CD1c-positive myeloid dendritic cell (primary cell): ENCODE results near the gene P3R3URF.
A peak's percentile ranks its signal among the peaks of the same experiment; 100 is the strongest.

Source experiments
- DNase-seq: peaks from one replicate; pipeline ENCODE4 v3.0.0-alpha.2; 2016; ENCODE audit errors: extremely low spot score

P3R3URF gene

GRCh38 chr1:46172321-46172720 lies 4.0 kb downstream of the P3R3URF start:
- no peak for DNase-seq

GRCh38 chr1:46171871-46172270 lies 4.4 kb downstream of the P3R3URF start:
- no peak for DNase-seq

- no peak for DNase-seq
Observed at GRCh38 chr1:46171351-46171750, 4.9 kb downstream of the P3R3URF start.

- DNase-seq, result no peak
Observed at GRCh38 chr1:46169811-46170454, 6.4 kb downstream of the P3R3URF start.

GRCh38 chr1:46168477-46168876 lies 7.8 kb downstream of the P3R3URF start:
- DNase-seq, result no peak

- no peak for DNase-seq
Observed at GRCh38 chr1:46166521-46167462, 9.5 kb downstream of the P3R3URF start.

GRCh38 chr1:46160212-46160611 lies 16.1 kb downstream of the P3R3URF start:
- DNase-seq, result no peak

GRCh38 chr1:46159516-46159915 lies 16.8 kb downstream of the P3R3URF start:
- no peak for DNase-seq

GRCh38 chr1:46158312-46159281 lies 17.7 kb downstream of the P3R3URF start:
- DNase-seq, result no peak

GRCh38 chr1:46157916-46158311 lies 18.4 kb downstream of the P3R3URF start:
- no peak for DNase-seq

GRCh38 chr1:46153732-46154131 lies 22.6 kb downstream of the P3R3URF start:
- DNase-seq, result no peak

- no peak for DNase-seq
Observed at GRCh38 chr1:46153228-46153627, 23.1 kb downstream of the P3R3URF start.

- DNase-seq, result peak; percentile 20
Observed at GRCh38 chr1:46152016-46152415, 24.3 kb downstream of the P3R3URF start.

GRCh38 chr1:46150085-46150484 lies 26.2 kb downstream of the P3R3URF start:
- no peak for DNase-seq

- no peak for DNase-seq
Observed at GRCh38 chr1:46148318-46148717, 28.0 kb downstream of the P3R3URF start.

GRCh38 chr1:46137916-46138315 lies 38.4 kb downstream of the P3R3URF start:
- no peak for DNase-seq

GRCh38 chr1:46136711-46137110 lies 39.6 kb downstream of the P3R3URF start:
- no peak for DNase-seq

- DNase-seq, result peak; percentile 14
Observed at GRCh38 chr1:46134660-46135331, 41.5 kb downstream of the P3R3URF start.

- no peak for DNase-seq
Observed at GRCh38 chr1:46133781-46134350, 42.4 kb downstream of the P3R3URF start.

GRCh38 chr1:46133181-46133658 lies 43.1 kb downstream of the P3R3URF start:
- DNase-seq, result no peak
